ENCODE results near the gene PAGR1. TPM values are rescaled to one million over a fixed set of nuclear protein-coding genes. Genes with fewer than 3 reads are reported as not detected.

Gene PAGR1
- total and polyA plus RNA-seq, 10 of the 15 experiments (the other 5 are each of a cell fraction or from before 2014, with no cell fraction given) = 1.1 to 57.7 (median 23.4) TPM

DNA sequence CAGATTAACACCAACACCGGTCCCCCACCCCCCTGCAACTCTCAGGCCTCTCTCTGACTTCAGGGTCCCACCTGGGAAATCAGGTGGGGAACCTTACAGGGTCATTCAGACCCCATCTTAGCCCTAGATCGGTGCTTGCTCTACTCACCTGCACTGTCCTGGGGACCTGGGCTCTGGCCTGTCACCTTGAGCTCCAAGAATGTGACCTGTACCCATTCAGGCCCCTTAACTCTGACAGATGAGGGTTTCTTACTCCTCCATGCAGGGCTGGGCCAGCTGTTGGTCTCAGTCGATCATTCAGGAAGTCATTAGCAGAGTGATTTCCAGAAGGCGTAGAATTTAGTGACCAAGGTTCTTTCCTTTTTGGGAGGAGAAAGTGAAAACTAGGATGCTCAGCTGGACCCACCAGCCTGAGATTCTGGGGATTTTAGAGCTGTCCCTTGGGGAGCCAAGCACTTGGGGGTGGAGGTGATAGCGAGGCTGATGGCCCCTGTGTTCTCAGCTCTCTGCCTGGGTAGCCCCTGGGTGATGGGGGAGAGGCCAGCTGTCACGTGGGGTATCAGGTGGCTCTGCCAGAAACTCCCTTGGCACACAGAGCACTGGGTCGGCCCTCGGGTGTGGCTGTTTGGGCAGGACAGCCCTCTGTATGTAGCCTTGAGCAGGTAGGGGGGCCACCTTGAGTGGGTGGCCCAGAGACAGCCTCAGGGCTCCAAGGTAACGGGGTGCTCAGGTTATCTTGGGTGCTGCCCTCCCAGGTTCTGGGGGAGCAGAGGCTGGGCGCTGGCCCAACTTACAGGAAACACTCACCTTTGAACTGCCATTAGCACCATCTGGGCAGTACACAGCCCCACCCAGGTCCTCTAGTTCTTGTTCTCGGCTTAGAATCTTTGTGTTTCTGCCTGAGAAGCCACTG is 5.0 kb downstream of the PAGR1 start:
- in situ Hi-C loops (cut with MboI) = no loop called here
- SMC1A ChIA-PET (ENCODE audit: uncharacterized antibody, unreplicated experiment) = interaction anchor here (0.9 to 7.8 kb wide), 4 partner anchors 17 to 211 kb away, joined by 4 to 48 read pairs (median 6); no protein-coding TSS in a partner anchor
- CTCF ChIA-PET = interaction anchor here (0.8 to 8.3 kb wide), 9 partner anchors 9 to 194 kb away, joined by 4 to 99 read pairs (median 4); partner anchors contain the start of genes KIF22 and TMEM219
- 0% methylated on average over 11 of the region's 11 CpGs for WGBS (ENCODE audit: insufficient coverage, insufficient replicate concordance, low lambda C conversion rate, missing lambda C conversion rate)
- DNase-seq (ENCODE audit: low read depth, low spot score) (peak; percentile 41), FAIRE-seq (no peak), ATAC-seq (peak; percentile 80)
- BruUV-seq (replicated peaks) = TSS peak; percentile 85
- Histone ChIP-seq H3K4me2 (ENCODE audit: control insufficient read depth, insufficient read depth) (peak overlapping the region; percentile 96), H3K27ac (ENCODE audit: control insufficient read depth, insufficient read depth) (peak overlapping the region; percentile 91), H3K4me1 (ENCODE audit: control insufficient read depth, insufficient read depth, low read length) (peaks cover 22% of the 10 kb centered on the region), H3K4me3 (peak overlapping the region; percentile 94), H3K79me2 (ENCODE audit: control insufficient read depth, insufficient read depth, low read length) (peaks cover 64% of the 10 kb centered on the region), H4K20me1 (ENCODE audit: control insufficient read depth, insufficient read depth) (0 out of 2 replicates have a peak, but pooled peaks cover 3% of the 10 kb centered on the region), H3K27me3 (replicated peaks in 1 of 2; ENCODE audit: control insufficient read depth in 2 of 2, insufficient read depth in 2 of 2, low read length in 1 of 2) (no peaks in the 10 kb centered on the region), H3K9ac (ENCODE audit: control insufficient read depth, insufficient read depth, low read length) (peak overlapping the region; percentile 91), H3K36me3 (ENCODE audit: control insufficient read depth in 2 of 2, insufficient read depth in 2 of 2, low read length in 1 of 2) (peaks cover 0 to 2% of the 10 kb centered on the region in 2 experiments; a peak in 1 of 4 replicates), H2AFZ (ENCODE audit: control insufficient read depth, low read depth, low read length) (peak overlapping the region; percentile 18; the same call in 1 of the 2 replicates), H3K9me3 (replicated peaks; ENCODE audit: control insufficient read depth, insufficient read depth, low read length) (no peaks in the 10 kb centered on the region)
- POLR2A ChIA-PET = interaction anchor here (0.6 to 5.5 kb wide), 12 partner anchors 9 to 245 kb away, joined by 3 to 40 read pairs (median 5); partner anchors contain the start of genes ALDOA, C16orf54, CDIPT and KIF22
- RAD21 ChIA-PET (ENCODE audit: unreplicated experiment) = interaction anchor here (0.7 to 7.9 kb wide), 8 partner anchors 10 to 143 kb away, joined by 3 to 51 read pairs (median 4); partner anchors contain the start of genes MAZ and QPRT
- intact Hi-C loops (cut with micrococcal nuclease; ENCODE audit: unreplicated experiment) = loop anchor here (5.0 kb wide), 1 partner anchor 41 kb away; the partner anchor contains the start of gene CDIPT
- TF ChIP-seq, protein P1, sequence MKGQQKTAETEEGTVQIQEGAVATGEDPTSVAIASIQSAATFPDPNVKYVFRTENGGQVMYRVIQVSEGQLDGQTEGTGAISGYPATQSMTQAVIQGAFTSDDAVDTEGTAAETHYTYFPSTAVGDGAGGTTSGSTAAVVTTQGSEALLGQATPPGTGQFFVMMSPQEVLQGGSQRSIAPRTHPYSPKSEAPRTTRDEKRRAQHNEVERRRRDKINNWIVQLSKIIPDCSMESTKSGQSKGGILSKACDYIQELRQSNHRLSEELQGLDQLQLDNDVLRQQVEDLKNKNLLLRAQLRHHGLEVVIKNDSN (IDR thresholded peaks at IDR 0.05; ENCODE audit: borderline replicate concordance, extremely low read length, insufficient read depth, low read depth, low read length) = peak; percentile 94
- TF ChIP-seq RELA (IDR thresholded peaks at IDR 0.05; ENCODE audit: borderline replicate concordance, partially characterized antibody) (peak; percentile 79), SMARCA5 (IDR thresholded peaks at IDR 0.05) (0 out of 2 replicates have a peak, but pooled peaks have one; percentile 27), KDM1A (IDR thresholded peaks at IDR 0.05; ENCODE audit: borderline replicate concordance) (no peak), ELK1 (IDR thresholded peaks at IDR 0.05; ENCODE audit: low read depth, low read length) (no peak), TCF12 (IDR thresholded peaks at IDR 0.05; ENCODE audit: low read depth, low read length) (0 out of 2 replicates have a peak, but pooled peaks have one; percentile 1), KLF5 (IDR thresholded peaks at IDR 0.05; ENCODE audit: partially characterized antibody) (peak; percentile 55), SMC3 (IDR thresholded peaks at IDR 0.05; ENCODE audit: borderline replicate concordance, low read length) (0 out of 2 replicates have a peak, but pooled peaks have one; percentile 9), POU2F2 (IDR thresholded peaks at IDR 0.05; ENCODE audit: borderline replicate concordance, low read depth, low read length) (0 out of 3 replicates have a peak, but pooled peaks have one; percentile 18)
- TF ChIP-seq, protein P2, sequence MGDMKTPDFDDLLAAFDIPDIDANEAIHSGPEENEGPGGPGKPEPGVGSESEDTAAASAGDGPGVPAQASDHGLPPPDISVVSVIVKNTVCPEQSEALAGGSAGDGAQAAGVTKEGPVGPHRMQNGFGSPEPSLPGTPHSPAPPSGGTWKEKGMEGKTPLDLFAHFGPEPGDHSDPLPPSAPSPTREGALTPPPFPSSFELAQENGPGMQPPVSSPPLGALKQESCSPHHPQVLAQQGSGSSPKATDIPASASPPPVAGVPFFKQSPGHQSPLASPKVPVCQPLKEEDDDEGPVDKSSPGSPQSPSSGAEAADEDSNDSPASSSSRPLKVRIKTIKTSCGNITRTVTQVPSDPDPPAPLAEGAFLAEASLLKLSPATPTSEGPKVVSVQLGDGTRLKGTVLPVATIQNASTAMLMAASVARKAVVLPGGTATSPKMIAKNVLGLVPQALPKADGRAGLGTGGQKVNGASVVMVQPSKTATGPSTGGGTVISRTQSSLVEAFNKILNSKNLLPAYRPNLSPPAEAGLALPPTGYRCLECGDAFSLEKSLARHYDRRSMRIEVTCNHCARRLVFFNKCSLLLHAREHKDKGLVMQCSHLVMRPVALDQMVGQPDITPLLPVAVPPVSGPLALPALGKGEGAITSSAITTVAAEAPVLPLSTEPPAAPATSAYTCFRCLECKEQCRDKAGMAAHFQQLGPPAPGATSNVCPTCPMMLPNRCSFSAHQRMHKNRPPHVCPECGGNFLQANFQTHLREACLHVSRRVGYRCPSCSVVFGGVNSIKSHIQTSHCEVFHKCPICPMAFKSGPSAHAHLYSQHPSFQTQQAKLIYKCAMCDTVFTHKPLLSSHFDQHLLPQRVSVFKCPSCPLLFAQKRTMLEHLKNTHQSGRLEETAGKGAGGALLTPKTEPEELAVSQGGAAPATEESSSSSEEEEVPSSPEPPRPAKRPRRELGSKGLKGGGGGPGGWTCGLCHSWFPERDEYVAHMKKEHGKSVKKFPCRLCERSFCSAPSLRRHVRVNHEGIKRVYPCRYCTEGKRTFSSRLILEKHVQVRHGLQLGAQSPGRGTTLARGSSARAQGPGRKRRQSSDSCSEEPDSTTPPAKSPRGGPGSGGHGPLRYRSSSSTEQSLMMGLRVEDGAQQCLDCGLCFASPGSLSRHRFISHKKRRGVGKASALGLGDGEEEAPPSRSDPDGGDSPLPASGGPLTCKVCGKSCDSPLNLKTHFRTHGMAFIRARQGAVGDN (IDR thresholded peaks at IDR 0.05) = peak; percentile 57; the same call in 1 of the 2 replicates
- TF ChIP-seq, protein P3, sequence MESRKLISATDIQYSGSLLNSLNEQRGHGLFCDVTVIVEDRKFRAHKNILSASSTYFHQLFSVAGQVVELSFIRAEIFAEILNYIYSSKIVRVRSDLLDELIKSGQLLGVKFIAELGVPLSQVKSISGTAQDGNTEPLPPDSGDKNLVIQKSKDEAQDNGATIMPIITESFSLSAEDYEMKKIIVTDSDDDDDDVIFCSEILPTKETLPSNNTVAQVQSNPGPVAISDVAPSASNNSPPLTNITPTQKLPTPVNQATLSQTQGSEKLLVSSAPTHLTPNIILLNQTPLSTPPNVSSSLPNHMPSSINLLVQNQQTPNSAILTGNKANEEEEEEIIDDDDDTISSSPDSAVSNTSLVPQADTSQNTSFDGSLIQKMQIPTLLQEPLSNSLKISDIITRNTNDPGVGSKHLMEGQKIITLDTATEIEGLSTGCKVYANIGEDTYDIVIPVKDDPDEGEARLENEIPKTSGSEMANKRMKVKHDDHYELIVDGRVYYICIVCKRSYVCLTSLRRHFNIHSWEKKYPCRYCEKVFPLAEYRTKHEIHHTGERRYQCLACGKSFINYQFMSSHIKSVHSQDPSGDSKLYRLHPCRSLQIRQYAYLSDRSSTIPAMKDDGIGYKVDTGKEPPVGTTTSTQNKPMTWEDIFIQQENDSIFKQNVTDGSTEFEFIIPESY (IDR thresholded peaks at IDR 0.05) = no peak
